HG02571 (cell line): ENCODE data around the gene BPIFB4.

ENCODE experiments used
- ATAC-seq: cut with Tn5 transposase; IDR thresholded peaks from one replicate; pipeline ENCODE4 v1.9.1; 2021; ENCODE audit warnings: mild to moderate bottlenecking, moderate library complexity; ENCODE audit not compliant: unreplicated experiment

BPIFB4 gene

GRCh38 chr20:33061658-33062028, 17.8 kb upstream of the BPIFB4 start:
- ATAC-seq: no peak

- ATAC-seq: no peak
Measured at GRCh38 chr20:33062105-33062824, 17.2 kb upstream of the BPIFB4 start.

GRCh38 chr20:33062825-33063149, 16.7 kb upstream of the BPIFB4 start:
- ATAC-seq: no peak

GRCh38 chr20:33063271-33063670, 16.2 kb upstream of the BPIFB4 start:
- ATAC-seq: no peak

GRCh38 chr20:33064572-33065287, 14.7 kb upstream of the BPIFB4 start:
- ATAC-seq: no peak

GRCh38 chr20:33065785-33066184, 13.7 kb upstream of the BPIFB4 start:
- no peak for ATAC-seq

GRCh38 chr20:33067806-33068205, 11.6 kb upstream of the BPIFB4 start:
- no peak for ATAC-seq

GRCh38 chr20:33068251-33068939, 11.0 kb upstream of the BPIFB4 start:
- no peak for ATAC-seq

- no peak for ATAC-seq
Measured at GRCh38 chr20:33069673-33070072, 9.8 kb upstream of the BPIFB4 start.

GRCh38 chr20:33070111-33071053, 9.1 kb upstream of the BPIFB4 start:
- ATAC-seq: no peak

- no peak for ATAC-seq
Measured at GRCh38 chr20:33071198-33071597, 8.2 kb upstream of the BPIFB4 start.

GRCh38 chr20:33072362-33072761, 7.1 kb upstream of the BPIFB4 start:
- ATAC-seq: no peak

GRCh38 chr20:33072813-33073212, 6.6 kb upstream of the BPIFB4 start:
- ATAC-seq: no peak

- no peak for ATAC-seq
Measured at GRCh38 chr20:33074675-33075074, 4.8 kb upstream of the BPIFB4 start.

- no peak for ATAC-seq
Measured at GRCh38 chr20:33075281-33075680, 4.2 kb upstream of the BPIFB4 start.

GRCh38 chr20:33076662-33077372, 2.6 kb upstream of the BPIFB4 start:
- ATAC-seq: no peak

GRCh38 chr20:33081411-33082154, 2.1 kb downstream of the BPIFB4 start:
- ATAC-seq: no peak

- no peak for ATAC-seq
Measured at GRCh38 chr20:33082546-33082945, 3.1 kb downstream of the BPIFB4 start.

- ATAC-seq: no peak
Measured at GRCh38 chr20:33083544-33084340, 4.3 kb downstream of the BPIFB4 start.
